GM18951 (cell line): ENCODE data around the gene PFAS.

Experiments used
- POLR2A ChIP-seq: IDR thresholded peaks from 4 replicates; pipeline ENCODE4 v1.6.1; 2011; ENCODE audit warnings: mild to moderate bottlenecking; ENCODE audit not compliant: insufficient read length, insufficient read depth; ENCODE audit errors: extremely low read depth
- in situ Hi-C: fragments of 300-500 bp; cut with MboI; formaldehyde crosslinking; loops from one replicate; pipeline ENCODE4 v1.12.0; 2022; ENCODE audit warnings: low sequenced_read_pairs, mixed read lengths, inconsistent platforms; ENCODE audit not compliant: unreplicated experiment

PFAS gene

GRCh38 chr17:8267480-8268147 lies 18.5 kb downstream of the PFAS start:
- no peak for TF ChIP-seq POLR2A
- in situ Hi-C loops: no loop called here

- no peak for TF ChIP-seq POLR2A
- in situ Hi-C loops: no loop called here
These were observed 19.6 kb downstream of the PFAS start for GRCh38 chr17:8268550-8269298.

- in situ Hi-C loops: no loop called here
- no peak for TF ChIP-seq POLR2A
These were observed 23.3 kb downstream of the PFAS start for GRCh38 chr17:8272421-8272820.

- in situ Hi-C loops: no loop called here
- TF ChIP-seq POLR2A: no peak
These were observed 24.9 kb downstream of the PFAS start for GRCh38 chr17:8273884-8274444.

GRCh38 chr17:8274816-8275215 lies 25.7 kb downstream of the PFAS start:
- in situ Hi-C loops: no loop called here
- TF ChIP-seq POLR2A: no peak

GRCh38 chr17:8275421-8276290 lies 26.6 kb downstream of the PFAS start:
- in situ Hi-C loops: no loop called here
- TF ChIP-seq POLR2A: no peak

- TF ChIP-seq POLR2A: no peak
- in situ Hi-C loops: no loop called here
These were observed 28.2 kb downstream of the PFAS start for GRCh38 chr17:8277317-8277716.

GRCh38 chr17:8282345-8282744 lies 33.3 kb downstream of the PFAS start:
- in situ Hi-C loops: no loop called here
- no peak for TF ChIP-seq POLR2A

- in situ Hi-C loops: no loop called here
- no peak for TF ChIP-seq POLR2A
These were observed 34.3 kb downstream of the PFAS start for GRCh38 chr17:8283356-8283755.

- TF ChIP-seq POLR2A: no peak
- in situ Hi-C loops: no loop called here
These were observed 35.0 kb downstream of the PFAS start for GRCh38 chr17:8284126-8284525.

- in situ Hi-C loops: no loop called here
- no peak for TF ChIP-seq POLR2A
These were observed 36.4 kb downstream of the PFAS start for GRCh38 chr17:8285270-8286181.

- no peak for TF ChIP-seq POLR2A
- in situ Hi-C loops: no loop called here
These were observed 38.7 kb downstream of the PFAS start for GRCh38 chr17:8287651-8288335.
